ENCODE data around the gene OR56A5.

OR56A5 gene

DNA sequence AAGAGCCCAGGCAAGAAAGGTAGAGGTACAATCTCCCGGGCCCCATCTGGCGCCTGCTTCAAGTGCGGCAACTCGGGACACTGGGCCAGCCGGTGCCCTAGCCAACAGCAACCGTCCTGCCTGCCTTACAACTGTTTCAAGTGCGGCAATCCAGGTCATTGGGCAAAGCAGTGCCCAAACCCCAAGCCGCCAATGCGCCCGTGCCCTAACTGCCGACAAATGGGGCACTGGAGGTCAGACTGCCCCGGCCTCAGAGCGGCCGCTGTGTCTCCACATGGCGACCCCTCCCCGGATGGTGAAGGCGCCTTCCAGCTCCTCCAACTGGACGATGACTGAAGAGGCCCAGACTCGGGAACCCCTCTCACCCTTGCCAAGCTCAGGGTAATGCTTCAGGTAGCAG, 37.7 kb downstream of the OR56A5 start:
- no CpG with 5 or more reads among the region's 19 CpGs for WGBS, 2 donors (ENCODE audit: extremely low coverage in 2 of 2, insufficient read length in 2 of 2, insufficient replicate concordance in 1 of 2)
- no peak overlapping the region for H2BK15ac ChIP-seq (ENCODE audit: low read length)
- no peak overlapping the region for H2AK5ac ChIP-seq (ENCODE audit: low read depth, low read length)
- H2BK12ac ChIP-seq (ENCODE audit: low read length) = no peak overlapping the region
- H4K8ac ChIP-seq (ENCODE audit: low read depth, low read length) = no peak overlapping the region
- no peak overlapping the region for H3K4ac ChIP-seq (ENCODE audit: low read length)
- H3K23ac ChIP-seq (ENCODE audit: low read depth, low read length, poor library complexity) = no peak overlapping the region
- H3K14ac ChIP-seq (ENCODE audit: low read length) = peak overlapping the region; percentile 38
- peaks cover 0 to 6% of the 10 kb centered on the region in 2 donors for H3K9me3 ChIP-seq (replicated peaks in 1 of 2; ENCODE audit: control insufficient read depth in 2 of 2, insufficient read depth in 1 of 2, low read depth in 1 of 2, low read length in 2 of 2)
- no peak overlapping the region for H3K9ac ChIP-seq (ENCODE audit: low read depth, low read length, poor library complexity)
- no peak for DNase-seq (ENCODE audit: low spot score)
- H2AFZ ChIP-seq (ENCODE audit: low read length) = no peak overlapping the region
- no peak overlapping the region for H4K91ac ChIP-seq (ENCODE audit: low read depth, low read length, poor library complexity)
- no peak overlapping the region for H2BK120ac ChIP-seq (ENCODE audit: low read depth, low read length)
- H3K4me3 ChIP-seq (ENCODE audit: low read length in 2 of 2) = no peak overlapping the region
- no peaks in the 10 kb centered on the region for H3K27me3 ChIP-seq (ENCODE audit: control insufficient read depth in 3 of 3, insufficient read depth in 3 of 3, low read depth in 1 of 3, low read length in 3 of 3)
- H3K4me2 ChIP-seq (ENCODE audit: insufficient read depth, low read length, poor library complexity, severe bottlenecking) = no peak overlapping the region
- no peak overlapping the region for H3K18ac ChIP-seq (ENCODE audit: low read length)
- no peaks in the 10 kb centered on the region for H3K4me1 ChIP-seq (ENCODE audit: control insufficient read depth in 2 of 2, insufficient read depth in 1 of 2, low read depth in 1 of 2, low read length in 2 of 2)
- no peak overlapping the region for H3K27ac ChIP-seq (replicated peaks; ENCODE audit: low read length)
- no peak overlapping the region for H2BK5ac ChIP-seq (ENCODE audit: low read length)
- H3K79me1 ChIP-seq (ENCODE audit: low read depth, low read length) = no peaks in the 10 kb centered on the region
- H3K36me3 ChIP-seq (replicated peaks in 1 of 2; ENCODE audit: control insufficient read depth in 2 of 2, insufficient read depth in 2 of 2, low read length in 2 of 2) = no peaks in the 10 kb centered on the region

GRCh38 chr11:5929571-5930368, 38.5 kb downstream of the OR56A5 start:
- no peak overlapping the region for H3K18ac ChIP-seq (ENCODE audit: low read length)
- H3K23ac ChIP-seq (ENCODE audit: low read depth, low read length, poor library complexity) = no peak overlapping the region
- H3K79me1 ChIP-seq (ENCODE audit: low read depth, low read length) = no peaks in the 10 kb centered on the region
- no peak overlapping the region for H3K4me2 ChIP-seq (ENCODE audit: insufficient read depth, low read length, poor library complexity, severe bottlenecking)
- H3K9me3 ChIP-seq (replicated peaks in 1 of 2; ENCODE audit: control insufficient read depth in 2 of 2, insufficient read depth in 1 of 2, low read depth in 1 of 2, low read length in 2 of 2) = peaks cover 0 to 6% of the 10 kb centered on the region in 2 donors
- no peak overlapping the region for H2BK120ac ChIP-seq (ENCODE audit: low read depth, low read length)
- H4K91ac ChIP-seq (ENCODE audit: low read depth, low read length, poor library complexity) = no peak overlapping the region
- H2AK5ac ChIP-seq (ENCODE audit: low read depth, low read length) = no peak overlapping the region
- no peak overlapping the region for H4K8ac ChIP-seq (ENCODE audit: low read depth, low read length)
- H2BK12ac ChIP-seq (ENCODE audit: low read length) = no peak overlapping the region
- H3K9ac ChIP-seq (ENCODE audit: low read depth, low read length, poor library complexity) = no peak overlapping the region
- no peak overlapping the region for H3K27ac ChIP-seq (replicated peaks; ENCODE audit: low read length)
- H3K4me1 ChIP-seq (ENCODE audit: control insufficient read depth in 2 of 2, insufficient read depth in 1 of 2, low read depth in 1 of 2, low read length in 2 of 2) = no peaks in the 10 kb centered on the region
- 100% methylated on average over 2 of the region's 31 CpGs; no CpG with 5 or more reads in 1 of the 2 donors for WGBS, 2 donors (ENCODE audit: extremely low coverage in 2 of 2, insufficient read length in 2 of 2, insufficient replicate concordance in 1 of 2)
- peak overlapping the region; percentile 48 for H3K4ac ChIP-seq (ENCODE audit: low read length)
- DNase-seq (ENCODE audit: low spot score) = no peak
- H3K27me3 ChIP-seq (ENCODE audit: control insufficient read depth in 3 of 3, insufficient read depth in 3 of 3, low read depth in 1 of 3, low read length in 3 of 3) = no peaks in the 10 kb centered on the region
- peak overlapping the region in 1 of 2 donors; percentile 50 for H3K4me3 ChIP-seq (ENCODE audit: low read length in 2 of 2)
- no peaks in the 10 kb centered on the region for H3K36me3 ChIP-seq (replicated peaks in 1 of 2; ENCODE audit: control insufficient read depth in 2 of 2, insufficient read depth in 2 of 2, low read length in 2 of 2)
- H2BK15ac ChIP-seq (ENCODE audit: low read length) = no peak overlapping the region
- no peak overlapping the region for H3K14ac ChIP-seq (ENCODE audit: low read length)
- no peak overlapping the region for H2BK5ac ChIP-seq (ENCODE audit: low read length)
- H2AFZ ChIP-seq (ENCODE audit: low read length) = no peak overlapping the region

- no peak overlapping the region for H3K4me3 ChIP-seq (ENCODE audit: low read length in 2 of 2)
- WGBS, 2 donors (ENCODE audit: extremely low coverage in 2 of 2, insufficient read length in 2 of 2, insufficient replicate concordance in 1 of 2) = no CpG with 5 or more reads among the region's 15 CpGs
These were observed 39.5 kb downstream of the OR56A5 start for GRCh38 chr11:5928811-5929210.

DNA sequence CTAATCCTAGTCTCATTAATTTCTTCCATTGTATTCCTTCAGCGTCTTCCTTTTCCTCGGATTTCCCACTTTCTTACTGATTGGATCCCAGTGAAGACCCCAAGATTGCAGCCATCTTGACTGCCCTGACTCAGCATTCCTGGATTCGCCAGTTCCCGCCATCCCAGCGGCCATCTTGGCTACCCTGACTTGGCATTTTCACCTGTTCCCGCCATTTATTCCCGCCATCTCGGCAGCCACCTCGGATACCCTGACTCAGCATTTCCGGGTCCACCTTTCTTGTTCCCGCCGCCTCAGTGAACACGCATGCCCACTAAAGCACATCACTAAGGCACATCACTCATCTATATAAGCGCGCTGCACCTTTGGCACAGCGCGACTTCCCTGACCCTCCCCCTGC, 40.0 kb downstream of the OR56A5 start:
- Histone ChIP-seq H2AK5ac (ENCODE audit: low read depth, low read length) (no peak overlapping the region), H3K4me1 (ENCODE audit: control insufficient read depth in 2 of 2, insufficient read depth in 1 of 2, low read depth in 1 of 2, low read length in 2 of 2) (no peaks in the 10 kb centered on the region), H2AFZ (ENCODE audit: low read length) (peak overlapping the region; percentile 11), H2BK12ac (ENCODE audit: low read length) (no peak overlapping the region), H3K36me3 (replicated peaks in 1 of 2; ENCODE audit: control insufficient read depth in 2 of 2, insufficient read depth in 2 of 2, low read length in 2 of 2) (no peaks in the 10 kb centered on the region), H3K14ac (ENCODE audit: low read length) (no peak overlapping the region), H3K4ac (ENCODE audit: low read length) (no peak overlapping the region), H2BK5ac (ENCODE audit: low read length) (no peak overlapping the region), H3K9me3 (replicated peaks in 1 of 2; ENCODE audit: control insufficient read depth in 2 of 2, insufficient read depth in 1 of 2, low read depth in 1 of 2, low read length in 2 of 2) (peaks cover 0 to 6% of the 10 kb centered on the region in 2 donors), H3K9ac (ENCODE audit: low read depth, low read length, poor library complexity) (no peak overlapping the region), H3K4me3 (ENCODE audit: low read length in 2 of 2) (no peak overlapping the region), H4K91ac (ENCODE audit: low read depth, low read length, poor library complexity) (no peak overlapping the region), H3K18ac (ENCODE audit: low read length) (no peak overlapping the region), H3K4me2 (ENCODE audit: insufficient read depth, low read length, poor library complexity, severe bottlenecking) (no peak overlapping the region), H3K27ac (replicated peaks; ENCODE audit: low read length) (no peak overlapping the region), H2BK15ac (ENCODE audit: low read length) (no peak overlapping the region), H3K27me3 (ENCODE audit: control insufficient read depth in 3 of 3, insufficient read depth in 3 of 3, low read depth in 1 of 3, low read length in 3 of 3) (no peaks in the 10 kb centered on the region), H4K8ac (ENCODE audit: low read depth, low read length) (no peak overlapping the region), H2BK120ac (ENCODE audit: low read depth, low read length) (no peak overlapping the region), H3K23ac (ENCODE audit: low read depth, low read length, poor library complexity) (no peak overlapping the region), H3K79me1 (ENCODE audit: low read depth, low read length) (no peaks in the 10 kb centered on the region)
- DNase-seq (ENCODE audit: low spot score) = no peak
- WGBS, 2 donors (ENCODE audit: extremely low coverage in 2 of 2, insufficient read length in 2 of 2, insufficient replicate concordance in 1 of 2) = no CpG with 5 or more reads among the region's 17 CpGs

More at GRCh38 chr11:5928811-5929210, 39.5 kb downstream of the OR56A5 start:
- no peak overlapping the region for H3K14ac ChIP-seq (ENCODE audit: low read length)
- no peak overlapping the region for H3K4ac ChIP-seq (ENCODE audit: low read length)
- H2AK5ac ChIP-seq (ENCODE audit: low read depth, low read length) = no peak overlapping the region
- no peaks in the 10 kb centered on the region for H3K36me3 ChIP-seq (replicated peaks in 1 of 2; ENCODE audit: control insufficient read depth in 2 of 2, insufficient read depth in 2 of 2, low read length in 2 of 2)
- no peaks in the 10 kb centered on the region for H3K27me3 ChIP-seq (ENCODE audit: control insufficient read depth in 3 of 3, insufficient read depth in 3 of 3, low read depth in 1 of 3, low read length in 3 of 3)
- no peak overlapping the region for H2BK120ac ChIP-seq (ENCODE audit: low read depth, low read length)
- peaks cover 0 to 6% of the 10 kb centered on the region in 2 donors for H3K9me3 ChIP-seq (replicated peaks in 1 of 2; ENCODE audit: control insufficient read depth in 2 of 2, insufficient read depth in 1 of 2, low read depth in 1 of 2, low read length in 2 of 2)
- no peaks in the 10 kb centered on the region for H3K79me1 ChIP-seq (ENCODE audit: low read depth, low read length)
- H3K9ac ChIP-seq (ENCODE audit: low read depth, low read length, poor library complexity) = no peak overlapping the region
- H4K8ac ChIP-seq (ENCODE audit: low read depth, low read length) = no peak overlapping the region
- H3K27ac ChIP-seq (replicated peaks; ENCODE audit: low read length) = no peak overlapping the region
- no peak overlapping the region for H4K91ac ChIP-seq (ENCODE audit: low read depth, low read length, poor library complexity)
- no peak overlapping the region for H2BK15ac ChIP-seq (ENCODE audit: low read length)
- DNase-seq (ENCODE audit: low spot score) = no peak
- H2BK12ac ChIP-seq (ENCODE audit: low read length) = no peak overlapping the region
- H3K18ac ChIP-seq (ENCODE audit: low read length) = no peak overlapping the region
- no peak overlapping the region for H3K4me2 ChIP-seq (ENCODE audit: insufficient read depth, low read length, poor library complexity, severe bottlenecking)
- H3K4me1 ChIP-seq (ENCODE audit: control insufficient read depth in 2 of 2, insufficient read depth in 1 of 2, low read depth in 1 of 2, low read length in 2 of 2) = no peaks in the 10 kb centered on the region
- no peak overlapping the region for H3K23ac ChIP-seq (ENCODE audit: low read depth, low read length, poor library complexity)
- no peak overlapping the region for H2AFZ ChIP-seq (ENCODE audit: low read length)
- H2BK5ac ChIP-seq (ENCODE audit: low read length) = no peak overlapping the region
